NCI-H2081 (cell line): ENCODE measurements around the gene DNASE1L3.

Experiments used
- DNase-seq, 2 experiments: peaks; one replicate each; lab custom pipeline; 2025; lab: John Stamatoyannopoulos, UW

The DNASE1L3 gene

GRCh38 chr3:58179235-58180098 lies 31.3 kb downstream of the DNASE1L3 start:
- DNase-seq, result no peak

GRCh38 chr3:58178528-58179234 lies 32.1 kb downstream of the DNASE1L3 start:
- no peak for DNase-seq

- DNase-seq, result peak; percentile 51 to 67
Observed at GRCh38 chr3:58177747-58178527, 32.8 kb downstream of the DNASE1L3 start.

GRCh38 chr3:58176827-58177489 lies 33.8 kb downstream of the DNASE1L3 start:
- DNase-seq, result no peak

- DNase-seq, result no peak
Observed at GRCh38 chr3:58176185-58176530, 34.6 kb downstream of the DNASE1L3 start.

- DNase-seq, result no peak
Observed at GRCh38 chr3:58175437-58176184, 35.2 kb downstream of the DNASE1L3 start.

- DNase-seq, result no peak
Observed at GRCh38 chr3:58175187-58175436, 35.7 kb downstream of the DNASE1L3 start.

GRCh38 chr3:58173669-58174398 lies 36.9 kb downstream of the DNASE1L3 start:
- DNase-seq, result peak; percentile 53 to 66

- DNase-seq, result no peak
Observed at GRCh38 chr3:58173029-58173668, 37.6 kb downstream of the DNASE1L3 start.

GRCh38 chr3:58171126-58171525 lies 39.6 kb downstream of the DNASE1L3 start:
- no peak for DNase-seq

GRCh38 chr3:58170376-58170775 lies 40.4 kb downstream of the DNASE1L3 start:
- no peak for DNase-seq

GRCh38 chr3:58169371-58169770 lies 41.4 kb downstream of the DNASE1L3 start:
- no peak for DNase-seq

GRCh38 chr3:58168498-58168897 lies 42.3 kb downstream of the DNASE1L3 start:
- no peak for DNase-seq

- DNase-seq, result peak in 1 of 2 experiments; percentile 6
Observed at GRCh38 chr3:58167431-58168351, 43.1 kb downstream of the DNASE1L3 start.

GRCh38 chr3:58164906-58165821 lies 45.6 kb downstream of the DNASE1L3 start:
- peak; percentile 10 to 55 for DNase-seq

GRCh38 chr3:58164199-58164879 lies 46.4 kb downstream of the DNASE1L3 start:
- DNase-seq, result peak; percentile 81 to 88

- no peak for DNase-seq
Observed at GRCh38 chr3:58163234-58163633, 47.5 kb downstream of the DNASE1L3 start.
